ENCODE data around the gene GCNA.
A peak's percentile ranks its signal among the peaks of the same experiment; 100 is the strongest.
"Not testable (repeated sequence)": the region's sequence is repeated elsewhere in the genome, so short reads cannot be mapped to it uniquely, and the experiment has no call there.

The GCNA gene

DNA sequence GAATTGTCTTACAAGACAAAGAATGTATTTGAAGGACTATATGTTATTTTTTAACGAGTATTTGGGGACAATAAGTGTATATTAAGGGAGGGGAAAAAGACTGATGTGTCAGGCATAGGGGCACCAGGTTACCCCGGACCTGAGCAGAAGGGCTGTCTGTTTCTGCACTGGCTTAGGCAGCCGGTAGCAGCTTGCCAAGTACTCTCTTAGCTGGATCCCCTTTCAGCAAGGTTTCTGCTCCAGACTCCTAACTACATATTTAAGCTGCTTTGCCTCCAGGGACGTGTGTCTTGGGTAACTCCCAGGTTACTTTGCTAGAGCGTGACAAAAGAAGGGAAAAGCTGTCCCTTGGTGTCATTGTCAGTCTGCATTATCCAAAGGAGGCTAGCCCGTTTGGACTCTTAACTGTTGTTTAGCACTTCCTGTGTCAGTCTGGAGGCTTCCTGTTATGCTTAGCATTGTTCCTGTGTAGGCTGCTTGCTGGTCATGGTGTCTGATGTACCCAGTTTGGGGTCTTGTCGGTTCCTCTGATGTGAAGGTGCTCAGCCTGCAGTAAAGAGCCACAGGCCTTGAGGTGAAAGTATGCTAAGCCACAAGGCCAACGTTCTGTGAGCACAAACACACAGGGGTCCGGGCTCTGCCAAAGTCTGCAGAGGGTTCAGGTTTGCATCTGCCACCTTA lies 28.4 kb downstream of the GCNA start:
- Histone ChIP-seq H3K4me3 (ENCODE audit: low read length, poor library complexity, severe bottlenecking) (peak overlapping the region; percentile 38), H3K4me1 (ENCODE audit: insufficient read depth, low read length, poor library complexity, severe bottlenecking) (peaks cover 35% of the 10 kb centered on the region), H3K36me3 (ENCODE audit: insufficient read depth, low read length) (peaks cover 5% of the 10 kb centered on the region; the same call in 1 of the 2 replicates), H3K4me2 (ENCODE audit: low read depth, low read length, poor library complexity, severe bottlenecking) (peak overlapping the region; percentile 33), H3K27me3 (ENCODE audit: insufficient read depth, low read length, poor library complexity, severe bottlenecking) (no peaks in the 10 kb centered on the region), H2AFZ (ENCODE audit: low read length) (peak overlapping the region; percentile 91), H3K9me3 (ENCODE audit: insufficient read depth, low read depth, low read length) (no peaks in the 10 kb centered on the region), H3K9me2 (replicated peaks; ENCODE audit: low read depth, low read length) (no peaks in the 10 kb centered on the region), H3F3A (ENCODE audit: low read depth) (no peaks in the 10 kb centered on the region; the same call in 1 of the 2 replicates), H3K9ac (ENCODE audit: low read depth, low read length, poor library complexity, severe bottlenecking) (peak overlapping the region; percentile 48), H3K79me2 (ENCODE audit: insufficient read depth, low read length) (no peaks in the 10 kb centered on the region), H4K20me1 (ENCODE audit: insufficient read depth, low read length, poor library complexity, severe bottlenecking) (no peaks in the 10 kb centered on the region)
- TF ChIP-seq EZH2phosphoT487 (IDR thresholded peaks at IDR 0.05; ENCODE audit: borderline replicate concordance), result no peak
- no peak for TF ChIP-seq CTCF (conservative IDR thresholded peaks at IDR 0.05; ENCODE audit: low read length)

DNA sequence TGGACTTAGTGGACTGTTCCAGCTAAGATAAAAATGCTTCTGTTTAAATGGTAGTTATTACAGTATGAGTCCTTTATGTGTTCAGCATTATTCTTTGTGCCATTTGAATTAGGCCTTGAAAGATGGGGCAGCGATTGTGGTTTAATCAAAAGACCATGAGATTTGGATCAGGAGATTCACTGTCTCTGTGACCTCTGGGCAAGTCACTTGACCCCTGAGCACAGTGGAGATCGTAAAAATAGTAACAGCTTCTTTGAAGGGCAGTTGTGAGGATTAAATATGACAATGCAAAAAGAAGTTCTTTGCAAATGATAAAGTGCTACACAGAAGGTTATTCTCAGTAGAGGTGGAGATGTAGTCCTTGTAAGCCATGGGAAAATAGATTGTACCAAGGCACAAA lies 29.3 kb downstream of the GCNA start:
- peaks cover 5% of the 10 kb centered on the region; the same call in 1 of the 2 replicates for H3K36me3 ChIP-seq (ENCODE audit: insufficient read depth, low read length)
- H3K9ac ChIP-seq (ENCODE audit: low read depth, low read length, poor library complexity, severe bottlenecking), result peak overlapping the region; percentile 48
- no peaks in the 10 kb centered on the region for H3K9me3 ChIP-seq (ENCODE audit: insufficient read depth, low read depth, low read length)
- no peaks in the 10 kb centered on the region for H3K9me2 ChIP-seq (replicated peaks; ENCODE audit: low read depth, low read length)
- no peaks in the 10 kb centered on the region for H3K27me3 ChIP-seq (ENCODE audit: insufficient read depth, low read length, poor library complexity, severe bottlenecking)
- H2AFZ ChIP-seq (ENCODE audit: low read length), result peak overlapping the region; percentile 91; the same call in 1 of the 2 replicates
- peaks cover 35% of the 10 kb centered on the region for H3K4me1 ChIP-seq (ENCODE audit: insufficient read depth, low read length, poor library complexity, severe bottlenecking)
- H3K4me2 ChIP-seq (ENCODE audit: low read depth, low read length, poor library complexity, severe bottlenecking), result peak overlapping the region; percentile 33
- H3K4me3 ChIP-seq (ENCODE audit: low read length, poor library complexity, severe bottlenecking), result no peak overlapping the region
- H3K79me2 ChIP-seq (ENCODE audit: insufficient read depth, low read length), result no peaks in the 10 kb centered on the region
- TF ChIP-seq EZH2phosphoT487 (IDR thresholded peaks at IDR 0.05; ENCODE audit: borderline replicate concordance) (no peak), CTCF (conservative IDR thresholded peaks at IDR 0.05; ENCODE audit: low read length) (no peak)
- H3F3A ChIP-seq (ENCODE audit: low read depth), result no peaks in the 10 kb centered on the region; the same call in 1 of the 2 replicates
- H4K20me1 ChIP-seq (ENCODE audit: insufficient read depth, low read length, poor library complexity, severe bottlenecking), result no peaks in the 10 kb centered on the region

- Histone ChIP-seq H3K4me1 (ENCODE audit: insufficient read depth, low read length, poor library complexity, severe bottlenecking) (peaks cover 35% of the 10 kb centered on the region), H3K36me3 (ENCODE audit: insufficient read depth, low read length) (peaks cover 5% of the 10 kb centered on the region; the same call in 1 of the 2 replicates), H3K79me2 (ENCODE audit: insufficient read depth, low read length) (no peaks in the 10 kb centered on the region), H3K4me3 (ENCODE audit: low read length, poor library complexity, severe bottlenecking) (no peak overlapping the region), H4K20me1 (ENCODE audit: insufficient read depth, low read length, poor library complexity, severe bottlenecking) (no peaks in the 10 kb centered on the region), H3K4me2 (ENCODE audit: low read depth, low read length, poor library complexity, severe bottlenecking) (no peak overlapping the region), H2AFZ (ENCODE audit: low read length) (no peak overlapping the region), H3K27me3 (ENCODE audit: insufficient read depth, low read length, poor library complexity, severe bottlenecking) (no peaks in the 10 kb centered on the region), H3K9me2 (replicated peaks; ENCODE audit: low read depth, low read length) (no peaks in the 10 kb centered on the region), H3K9me3 (ENCODE audit: insufficient read depth, low read depth, low read length) (no peaks in the 10 kb centered on the region), H3K9ac (ENCODE audit: low read depth, low read length, poor library complexity, severe bottlenecking) (no peak overlapping the region), H3F3A (ENCODE audit: low read depth) (no peaks in the 10 kb centered on the region; the same call in 1 of the 2 replicates)
- TF ChIP-seq EZH2phosphoT487 (IDR thresholded peaks at IDR 0.05; ENCODE audit: borderline replicate concordance) (no peak), CTCF (conservative IDR thresholded peaks at IDR 0.05; ENCODE audit: low read length) (no peak)
Measured at GRCh38 chrX:71609095-71609750, 31.0 kb downstream of the GCNA start.

DNA sequence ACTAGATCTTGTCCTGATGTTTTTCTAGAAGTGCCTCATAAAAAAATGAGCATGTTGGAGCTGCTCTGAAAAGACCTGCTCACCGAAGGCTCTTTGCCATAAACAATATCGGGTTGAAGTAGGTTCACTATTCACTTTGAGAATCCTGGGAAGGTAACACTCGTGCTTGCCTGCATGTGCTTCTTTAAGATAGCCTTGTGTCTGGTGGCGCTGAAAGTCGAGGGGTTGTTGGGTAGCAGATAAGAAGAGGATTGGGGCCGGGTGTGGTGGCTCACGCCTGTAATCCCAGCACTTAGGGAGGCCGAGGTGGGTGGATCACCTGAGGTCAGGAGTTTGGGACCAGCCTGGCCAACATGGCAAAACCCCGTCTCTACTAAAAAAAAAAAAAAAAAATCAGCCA lies 33.5 kb downstream of the GCNA start:
- H3K4me1 ChIP-seq (ENCODE audit: insufficient read depth, low read length, poor library complexity, severe bottlenecking), result peaks cover 35% of the 10 kb centered on the region
- not testable (repeated sequence) for H4K20me1 ChIP-seq (ENCODE audit: insufficient read depth, low read length, poor library complexity, severe bottlenecking); H3K36me3 ChIP-seq (ENCODE audit: insufficient read depth, low read length); H2AFZ ChIP-seq (ENCODE audit: low read length); H3K9me3 ChIP-seq (ENCODE audit: insufficient read depth, low read depth, low read length); H3K9me2 ChIP-seq (replicated peaks; ENCODE audit: low read depth, low read length); H3K79me2 ChIP-seq (ENCODE audit: insufficient read depth, low read length); H3F3A ChIP-seq (ENCODE audit: low read depth); H3K9ac ChIP-seq (ENCODE audit: low read depth, low read length, poor library complexity, severe bottlenecking); H3K4me2 ChIP-seq (ENCODE audit: low read depth, low read length, poor library complexity, severe bottlenecking); H3K27me3 ChIP-seq (ENCODE audit: insufficient read depth, low read length, poor library complexity, severe bottlenecking); H3K4me3 ChIP-seq (ENCODE audit: low read length, poor library complexity, severe bottlenecking)

Measured in Loucy (cell line).